ENCODE measurements around the gene SSBP3. TPM values are rescaled to one million over a fixed set of nuclear protein-coding genes. Genes with fewer than 3 reads are reported as not detected.

SSBP3 gene
- total RNA-seq, 1 experiment from 2014 or later = 15.0 TPM

DNA sequence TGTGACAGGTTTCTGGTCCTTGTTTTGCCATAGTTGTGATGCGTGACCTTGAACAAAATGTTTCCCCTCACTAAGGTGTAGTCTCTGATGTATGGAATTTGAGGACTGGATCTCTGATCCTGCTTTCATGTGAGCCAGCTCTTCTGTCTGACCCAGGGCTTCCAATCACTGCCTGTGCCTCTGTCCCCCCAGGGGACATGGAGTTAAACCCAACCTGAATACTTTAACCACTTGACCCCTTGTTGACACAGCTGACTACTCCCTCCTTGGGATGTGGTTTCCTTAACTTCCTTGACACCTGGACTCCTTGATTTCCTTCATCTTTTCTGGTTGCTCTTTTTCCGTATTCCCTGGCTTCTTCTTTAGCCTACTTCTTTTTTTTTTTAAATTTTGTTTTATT lies 36.0 kb upstream of the SSBP3 start:
- POLR2A ChIA-PET (ENCODE audit: unreplicated experiment) = no interaction called here
- no peak overlapping the region for H2AFZ ChIP-seq (ENCODE audit: low read length)

GRCh38 chr1:54439550-54440223 lies 33.5 kb upstream of the SSBP3 start:
- Histone ChIP-seq H3K9me2 (replicated peaks; ENCODE audit: low read length) (no peaks in the 10 kb centered on the region), H3K4me2 (ENCODE audit: low read length) (no peak overlapping the region), H3K27me3 (ENCODE audit: low read length) (no peaks in the 10 kb centered on the region), H4K20me1 (ENCODE audit: low read length) (no peaks in the 10 kb centered on the region), H3K4me3 (ENCODE audit: low read length) (no peak overlapping the region), H3K4me1 (ENCODE audit: insufficient read depth, low read length) (no peaks in the 10 kb centered on the region), H3K36me3 (ENCODE audit: low read depth, low read length) (no peaks in the 10 kb centered on the region), H3K27ac (ENCODE audit: low read length) (no peak overlapping the region), H3K9ac (ENCODE audit: low read length) (no peak overlapping the region), H3K9me3 (ENCODE audit: low read length) (no peaks in the 10 kb centered on the region), H2AFZ (ENCODE audit: low read length) (0 out of 2 replicates have a peak overlapping the region, but pooled peaks have one; percentile 7), H3F3A (ENCODE audit: low read length, unreplicated experiment) (no peaks in the 10 kb centered on the region), H3K79me2 (ENCODE audit: low read length) (no peaks in the 10 kb centered on the region)
- TF ChIP-seq CTCF (conservative IDR thresholded peaks at IDR 0.05; ENCODE audit: low read depth, low read length) = no peak
- no peak for TF ChIP-seq EZH2phosphoT487 (IDR thresholded peaks at IDR 0.05; ENCODE audit: borderline replicate concordance, low read length)
- TF ChIP-seq EZH2 (IDR thresholded peaks at IDR 0.05; ENCODE audit: low read length, unreplicated experiment) = no peak
- DNase-seq (no peak), ATAC-seq (no peak)
- intact Hi-C loops (cut with micrococcal nuclease) = no loop called here
- ChIA-PET POLR2A (ENCODE audit: unreplicated experiment) (no interaction called here), CTCF (no interaction called here)
- BruUV-seq (replicated peaks) = no TSS peak

More for the DNA sequence above, 36.0 kb upstream of the SSBP3 start:
- Histone ChIP-seq H3K36me3 (ENCODE audit: low read depth, low read length) (no peaks in the 10 kb centered on the region), H3K4me1 (ENCODE audit: insufficient read depth, low read length) (no peaks in the 10 kb centered on the region), H3K9me2 (replicated peaks; ENCODE audit: low read length) (no peaks in the 10 kb centered on the region), H3K27ac (ENCODE audit: low read length) (no peak overlapping the region), H3K4me2 (ENCODE audit: low read length) (no peak overlapping the region), H3K9ac (ENCODE audit: low read length) (no peak overlapping the region), H3F3A (ENCODE audit: low read length, unreplicated experiment) (no peaks in the 10 kb centered on the region), H3K9me3 (ENCODE audit: low read length) (no peaks in the 10 kb centered on the region), H3K4me3 (ENCODE audit: low read length) (no peak overlapping the region), H4K20me1 (ENCODE audit: low read length) (no peaks in the 10 kb centered on the region), H3K79me2 (ENCODE audit: low read length) (no peaks in the 10 kb centered on the region), H3K27me3 (ENCODE audit: low read length) (no peaks in the 10 kb centered on the region)
- CTCF ChIA-PET = no interaction called here
- TF ChIP-seq EZH2phosphoT487 (IDR thresholded peaks at IDR 0.05; ENCODE audit: borderline replicate concordance, low read length) (no peak), EZH2 (IDR thresholded peaks at IDR 0.05; ENCODE audit: low read length, unreplicated experiment) (no peak), CTCF (conservative IDR thresholded peaks at IDR 0.05; ENCODE audit: low read depth, low read length) (no peak)
- no peak for DNase-seq
- intact Hi-C loops (cut with micrococcal nuclease) = no loop called here
- no TSS peak for BruUV-seq (replicated peaks)
- no peak for ATAC-seq

DNA sequence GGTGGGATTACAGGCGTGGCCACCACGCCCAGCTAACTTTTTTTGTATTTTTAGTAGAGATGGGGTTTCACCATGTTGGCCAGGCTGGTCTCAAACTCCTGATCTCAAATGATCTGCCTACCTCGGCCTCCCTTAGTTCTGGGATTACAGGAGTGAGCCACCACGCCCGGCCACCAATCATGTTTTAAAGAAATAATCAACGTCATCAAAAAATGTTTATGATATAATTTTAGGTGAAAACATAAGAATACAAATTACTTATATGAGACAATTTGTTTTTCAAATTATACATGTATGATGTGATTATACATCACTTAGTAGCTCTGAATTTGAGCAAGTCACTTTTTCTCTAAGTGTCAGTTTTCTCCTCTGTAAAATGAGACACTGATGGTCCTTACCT lies 31.6 kb upstream of the SSBP3 start:
- H3K4me3 ChIP-seq (ENCODE audit: low read length) = no peak overlapping the region
- H2AFZ ChIP-seq (ENCODE audit: low read length) = no peak overlapping the region
- no peaks in the 10 kb centered on the region for H4K20me1 ChIP-seq (ENCODE audit: low read length)
- CTCF ChIA-PET = no interaction called here
- no peak for DNase-seq
- no peaks in the 10 kb centered on the region for H3K79me2 ChIP-seq (ENCODE audit: low read length)
- no TSS peak for BruUV-seq (replicated peaks)
- no peak for TF ChIP-seq EZH2 (IDR thresholded peaks at IDR 0.05; ENCODE audit: low read length, unreplicated experiment)
- TF ChIP-seq CTCF (conservative IDR thresholded peaks at IDR 0.05; ENCODE audit: low read depth, low read length) = no peak
- TF ChIP-seq EZH2phosphoT487 (IDR thresholded peaks at IDR 0.05; ENCODE audit: borderline replicate concordance, low read length) = no peak
- no peaks in the 10 kb centered on the region for H3F3A ChIP-seq (ENCODE audit: low read length, unreplicated experiment)
- no peaks in the 10 kb centered on the region for H3K36me3 ChIP-seq (ENCODE audit: low read depth, low read length)
- POLR2A ChIA-PET (ENCODE audit: unreplicated experiment) = no interaction called here
- no peak overlapping the region for H3K9ac ChIP-seq (ENCODE audit: low read length)
- H3K9me2 ChIP-seq (replicated peaks; ENCODE audit: low read length) = no peaks in the 10 kb centered on the region
- no peak overlapping the region for H3K4me2 ChIP-seq (ENCODE audit: low read length)
- H3K9me3 ChIP-seq (ENCODE audit: low read length) = no peaks in the 10 kb centered on the region
- no peaks in the 10 kb centered on the region for H3K27me3 ChIP-seq (ENCODE audit: low read length)
- ATAC-seq = no peak
- no peak overlapping the region for H3K27ac ChIP-seq (ENCODE audit: low read length)
- no peaks in the 10 kb centered on the region for H3K4me1 ChIP-seq (ENCODE audit: insufficient read depth, low read length)
- intact Hi-C loops (cut with micrococcal nuclease) = no loop called here
